ENCODE results near the gene OPCML.

Gene OPCML

DNA sequence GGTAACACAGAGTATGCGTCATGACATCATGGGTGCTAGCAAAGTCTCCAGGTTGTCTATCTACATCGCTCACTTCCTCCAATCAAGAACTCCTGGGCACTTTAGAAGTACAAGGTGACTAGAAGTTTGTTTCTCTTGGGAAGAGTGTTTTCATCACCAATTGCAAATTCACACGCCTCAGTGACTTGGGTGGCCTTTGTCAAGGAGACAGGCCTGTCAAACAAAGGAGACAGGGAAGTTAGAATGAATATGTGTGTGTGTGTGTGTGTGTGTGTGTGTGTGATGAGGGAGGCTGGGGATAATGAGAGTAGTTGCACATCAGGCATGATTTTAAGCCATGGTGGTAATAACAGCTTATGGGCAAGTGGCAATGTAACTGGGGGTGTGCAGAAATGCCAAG is 953.2 kb downstream of the OPCML start:
- TF ChIP-seq, protein P1, sequence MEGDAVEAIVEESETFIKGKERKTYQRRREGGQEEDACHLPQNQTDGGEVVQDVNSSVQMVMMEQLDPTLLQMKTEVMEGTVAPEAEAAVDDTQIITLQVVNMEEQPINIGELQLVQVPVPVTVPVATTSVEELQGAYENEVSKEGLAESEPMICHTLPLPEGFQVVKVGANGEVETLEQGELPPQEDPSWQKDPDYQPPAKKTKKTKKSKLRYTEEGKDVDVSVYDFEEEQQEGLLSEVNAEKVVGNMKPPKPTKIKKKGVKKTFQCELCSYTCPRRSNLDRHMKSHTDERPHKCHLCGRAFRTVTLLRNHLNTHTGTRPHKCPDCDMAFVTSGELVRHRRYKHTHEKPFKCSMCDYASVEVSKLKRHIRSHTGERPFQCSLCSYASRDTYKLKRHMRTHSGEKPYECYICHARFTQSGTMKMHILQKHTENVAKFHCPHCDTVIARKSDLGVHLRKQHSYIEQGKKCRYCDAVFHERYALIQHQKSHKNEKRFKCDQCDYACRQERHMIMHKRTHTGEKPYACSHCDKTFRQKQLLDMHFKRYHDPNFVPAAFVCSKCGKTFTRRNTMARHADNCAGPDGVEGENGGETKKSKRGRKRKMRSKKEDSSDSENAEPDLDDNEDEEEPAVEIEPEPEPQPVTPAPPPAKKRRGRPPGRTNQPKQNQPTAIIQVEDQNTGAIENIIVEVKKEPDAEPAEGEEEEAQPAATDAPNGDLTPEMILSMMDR (IDR thresholded peaks at IDR 0.05), result no peak

DNA sequence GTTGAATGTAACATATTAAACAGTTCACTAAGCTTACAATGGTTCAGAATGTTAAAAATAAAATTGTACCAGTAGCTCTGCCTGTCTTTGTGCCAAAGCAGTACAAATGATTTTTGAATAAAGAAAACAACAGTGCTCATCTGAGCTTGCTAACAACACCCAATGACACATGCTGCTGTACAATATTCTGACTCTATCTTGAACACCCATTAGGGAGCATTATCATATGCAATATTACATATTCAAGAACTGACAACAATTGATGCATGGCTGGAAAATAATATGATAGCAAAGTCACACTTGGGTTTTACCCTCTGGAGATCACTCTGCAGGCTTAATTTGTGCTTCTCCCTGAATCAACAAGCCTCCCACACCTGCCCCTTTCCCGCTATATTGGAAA is 953.7 kb downstream of the OPCML start:
- TF ChIP-seq, protein P1 (IDR thresholded peaks at IDR 0.05), result no peak

DNA sequence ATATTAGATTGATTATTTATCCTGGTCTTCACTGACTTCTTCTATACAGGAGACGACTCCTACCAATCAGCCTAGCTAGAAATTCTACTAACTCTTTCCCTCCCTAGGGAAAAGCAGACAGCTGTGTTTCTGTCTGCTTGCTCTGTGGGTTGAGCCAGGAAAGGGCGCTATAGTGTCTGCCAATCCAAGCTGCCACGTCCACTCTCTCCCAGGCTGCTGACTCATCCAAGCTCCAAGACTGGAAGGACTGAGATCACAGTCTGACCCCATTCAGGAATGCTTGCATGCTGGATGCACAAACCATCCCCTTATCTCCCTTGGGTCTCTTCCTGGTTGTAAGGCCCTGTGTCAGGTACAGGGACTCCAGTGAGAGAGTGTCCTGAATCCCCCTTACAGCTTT is 955.6 kb downstream of the OPCML start:
- TF ChIP-seq, protein P1 (IDR thresholded peaks at IDR 0.05), result no peak

DNA sequence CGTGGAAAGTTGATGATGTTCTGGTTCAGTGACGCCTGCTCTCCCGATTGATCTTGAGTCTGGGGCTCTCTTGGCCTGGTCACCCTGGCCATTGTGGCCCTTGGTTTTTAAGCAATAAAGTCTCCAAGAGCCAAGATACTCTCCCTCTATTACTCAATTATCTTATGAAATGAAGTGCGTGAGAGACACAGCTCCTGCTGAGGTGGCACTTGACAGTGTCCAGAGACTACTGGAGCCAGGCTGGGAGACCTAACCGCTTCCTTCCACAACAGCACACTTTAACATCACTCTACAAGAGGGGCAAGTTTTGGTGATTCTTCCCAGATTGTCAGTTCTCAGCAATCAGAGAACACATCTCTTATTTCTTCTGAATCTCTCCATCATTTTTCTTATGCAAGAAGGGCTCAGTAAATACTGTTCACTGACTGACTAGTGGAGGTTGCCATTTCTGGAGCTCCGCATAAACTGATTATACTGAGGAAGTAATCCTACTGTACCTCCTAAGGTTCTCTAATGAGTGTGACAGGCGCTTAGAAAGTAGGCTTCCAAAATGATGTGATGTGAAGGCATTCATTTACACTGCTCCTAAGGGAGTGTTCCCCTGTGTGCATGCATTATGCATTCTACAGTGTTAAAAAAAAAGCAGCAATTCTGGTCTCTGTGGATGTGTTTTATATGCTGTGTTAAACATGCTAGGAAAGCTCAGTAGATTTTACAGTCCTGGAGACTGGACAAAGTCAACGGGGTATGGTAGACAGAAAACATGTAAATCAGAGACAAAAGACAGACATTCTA is 968.0 kb downstream of the OPCML start:
- TF ChIP-seq, protein P1 (IDR thresholded peaks at IDR 0.05), result no peak

DNA sequence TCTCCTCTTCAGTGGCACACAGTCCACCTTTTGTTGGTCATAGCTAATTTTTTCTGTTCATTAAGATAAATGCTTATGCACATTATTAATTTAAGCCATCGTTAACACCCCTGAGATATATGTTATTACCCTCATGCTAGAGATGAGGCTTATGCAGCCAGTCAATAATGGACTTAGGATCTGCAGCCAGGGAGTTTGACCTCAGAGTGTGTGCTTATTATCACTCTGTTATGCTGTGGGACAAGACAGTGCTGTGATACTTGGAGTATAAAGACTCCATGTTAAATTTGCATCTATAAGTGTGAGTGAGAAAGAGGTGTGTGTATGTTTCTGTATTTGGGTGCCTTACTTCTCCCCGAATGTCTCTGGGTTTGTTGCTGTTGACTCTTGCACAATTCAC is 969.3 kb downstream of the OPCML start:
- TF ChIP-seq, protein P1 (IDR thresholded peaks at IDR 0.05), result no peak

DNA sequence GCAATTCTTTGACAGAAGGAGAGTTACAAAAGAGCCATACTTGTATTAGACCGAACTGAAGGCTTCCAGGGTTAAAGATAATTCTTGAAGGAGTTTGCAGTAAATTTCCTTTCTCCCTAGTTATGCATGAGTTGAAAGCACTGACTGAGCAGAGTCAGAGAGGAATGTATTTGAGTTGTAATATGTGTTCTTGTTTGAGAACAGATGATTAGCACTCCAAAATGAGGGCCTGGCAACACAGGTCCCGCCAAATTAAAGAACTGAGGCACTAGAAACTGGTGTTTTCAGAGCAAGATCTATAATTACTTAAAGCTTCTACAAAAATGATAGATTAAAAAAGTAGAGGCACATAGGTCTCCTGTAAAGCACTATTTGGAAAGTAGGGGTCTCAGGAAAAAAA is 970.4 kb downstream of the OPCML start:
- TF ChIP-seq, protein P1 (IDR thresholded peaks at IDR 0.05), result no peak

- TF ChIP-seq, protein P1 (IDR thresholded peaks at IDR 0.05), result no peak
These were observed 972.8 kb downstream of the OPCML start for GRCh38 chr11:132559331-132560036.
